ENCODE measurements around the gene AHRR. TPM values are rescaled to one million over a fixed set of nuclear protein-coding genes. Genes with fewer than 3 reads are reported as not detected.

AHRR gene
- total RNA-seq, 1 experiment from 2014 or later = 1.9 TPM

DNA sequence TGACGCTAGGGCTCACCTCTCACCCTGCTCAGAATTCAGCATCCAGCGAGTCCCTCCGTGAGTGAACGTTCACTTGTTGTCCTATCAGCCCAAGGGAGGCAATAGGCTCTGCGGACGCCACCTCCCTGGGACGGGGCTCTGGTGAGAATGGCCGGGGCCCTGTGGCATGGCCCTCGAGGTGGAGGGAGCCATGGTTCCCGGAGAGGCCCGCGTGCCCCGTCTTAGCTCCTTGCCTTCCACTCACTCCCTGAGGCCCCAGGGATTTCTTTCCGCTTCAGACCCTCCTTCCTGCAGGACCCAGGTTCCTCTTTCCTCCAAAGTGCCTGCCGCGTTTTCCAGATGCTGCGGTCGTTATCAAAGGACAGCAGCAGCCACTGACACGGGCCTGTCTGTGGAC, 142.9 kb downstream of the AHRR start:
- no peaks in the 10 kb centered on the region for H3K9me3 ChIP-seq (ENCODE audit: low read length)
- no peak overlapping the region for H3K9ac ChIP-seq (ENCODE audit: low read length)
- H3K4me1 ChIP-seq (ENCODE audit: insufficient read depth, low read length) = peaks cover 2% of the 10 kb centered on the region
- no peaks in the 10 kb centered on the region for H3F3A ChIP-seq (ENCODE audit: low read length, unreplicated experiment)
- ATAC-seq (no peak), DNase-seq (no peak)
- BruUV-seq (replicated peaks) = no TSS peak
- H3K36me3 ChIP-seq (ENCODE audit: low read depth, low read length) = peaks cover 26% of the 10 kb centered on the region; the same call in 1 of the 2 replicates
- CTCF ChIA-PET = no interaction called here
- peaks cover 11% of the 10 kb centered on the region; the same call in 1 of the 2 replicates for H3K79me2 ChIP-seq (ENCODE audit: low read length)
- no peak for TF ChIP-seq CTCF (conservative IDR thresholded peaks at IDR 0.05; ENCODE audit: low read depth, low read length)
- no peak for TF ChIP-seq EZH2phosphoT487 (IDR thresholded peaks at IDR 0.05; ENCODE audit: borderline replicate concordance, low read length)
- no peak for TF ChIP-seq EZH2 (IDR thresholded peaks at IDR 0.05; ENCODE audit: low read length, unreplicated experiment)
- no peaks in the 10 kb centered on the region for H4K20me1 ChIP-seq (ENCODE audit: low read length)
- H3K4me2 ChIP-seq (ENCODE audit: low read length) = no peak overlapping the region
- no peak overlapping the region for H2AFZ ChIP-seq (ENCODE audit: low read length)
- no peaks in the 10 kb centered on the region for H3K27me3 ChIP-seq (ENCODE audit: low read length)
- no peaks in the 10 kb centered on the region for H3K9me2 ChIP-seq (replicated peaks; ENCODE audit: low read length)
- intact Hi-C loops (cut with micrococcal nuclease) = no loop called here
- no peak overlapping the region for H3K27ac ChIP-seq (ENCODE audit: low read length)
- POLR2A ChIA-PET (ENCODE audit: unreplicated experiment) = no interaction called here
- no peak overlapping the region for H3K4me3 ChIP-seq (ENCODE audit: low read length)

DNA sequence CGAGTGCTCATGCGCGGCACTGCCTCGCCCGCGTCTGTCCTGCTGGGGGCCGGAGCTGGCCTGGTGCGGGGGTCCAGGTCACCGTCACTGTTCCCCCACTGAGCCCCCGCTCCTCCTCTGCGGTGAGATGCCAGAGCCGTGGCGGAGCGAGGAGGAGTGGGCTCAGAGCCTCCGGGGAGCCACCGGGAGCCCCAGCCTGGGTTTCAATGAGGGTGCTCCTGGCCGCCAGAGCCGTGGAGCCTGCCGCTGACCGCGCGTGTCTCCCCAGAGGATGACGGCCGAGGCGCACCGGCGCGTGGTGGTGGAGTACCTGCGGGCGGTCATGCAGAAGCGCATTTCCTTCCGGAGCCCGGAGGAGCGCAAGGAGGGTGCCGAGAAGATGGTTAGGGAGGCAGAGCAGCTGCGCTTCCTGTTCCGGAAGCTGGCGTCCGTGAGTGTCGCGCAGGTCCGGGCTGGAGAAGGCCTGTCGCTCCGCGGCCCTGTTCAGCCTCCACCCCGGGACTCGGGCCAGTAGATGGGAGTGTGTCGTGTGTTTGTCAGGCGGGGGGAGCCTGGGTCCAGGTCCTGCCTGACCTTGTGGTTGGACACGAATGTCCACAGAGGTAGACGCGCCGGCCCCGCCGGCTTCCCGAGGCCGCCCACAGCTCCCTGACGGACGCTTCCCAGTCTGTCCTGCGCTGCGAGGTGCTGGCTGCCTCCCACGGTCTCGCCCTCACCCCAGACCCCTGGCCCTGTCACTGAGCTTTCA, 143.5 kb downstream of the AHRR start:
- TF ChIP-seq CTCF (conservative IDR thresholded peaks at IDR 0.05; ENCODE audit: low read depth, low read length) = no peak
- no peak for TF ChIP-seq EZH2phosphoT487 (IDR thresholded peaks at IDR 0.05; ENCODE audit: borderline replicate concordance, low read length)
- TF ChIP-seq EZH2 (IDR thresholded peaks at IDR 0.05; ENCODE audit: low read length, unreplicated experiment) = no peak
- Histone ChIP-seq H2AFZ (ENCODE audit: low read length) (no peak overlapping the region), H3K4me2 (ENCODE audit: low read length) (no peak overlapping the region), H4K20me1 (ENCODE audit: low read length) (no peaks in the 10 kb centered on the region), H3K4me1 (ENCODE audit: insufficient read depth, low read length) (no peaks in the 10 kb centered on the region), H3K9me3 (ENCODE audit: low read length) (no peaks in the 10 kb centered on the region), H3K79me2 (ENCODE audit: low read length) (peaks cover 10% of the 10 kb centered on the region), H3K27me3 (ENCODE audit: low read length) (no peaks in the 10 kb centered on the region), H3K27ac (ENCODE audit: low read length) (no peak overlapping the region), H3K36me3 (ENCODE audit: low read depth, low read length) (peaks cover 20% of the 10 kb centered on the region; the same call in 1 of the 2 replicates), H3K9ac (ENCODE audit: low read length) (no peak overlapping the region), H3F3A (ENCODE audit: low read length, unreplicated experiment) (no peaks in the 10 kb centered on the region), H3K9me2 (replicated peaks; ENCODE audit: low read length) (no peaks in the 10 kb centered on the region), H3K4me3 (ENCODE audit: low read length) (no peak overlapping the region)
- no peak for ATAC-seq
- intact Hi-C loops (cut with micrococcal nuclease) = no loop called here
- CTCF ChIA-PET = no interaction called here
- no TSS peak for BruUV-seq (replicated peaks)
- POLR2A ChIA-PET (ENCODE audit: unreplicated experiment) = no interaction called here
- no peak for DNase-seq
